UCSD-AML1 (cell line): Measurements from ENCODE around the gene PAIP2B.
"Not testable (repeated sequence)": the region's sequence is repeated elsewhere in the genome, so short reads cannot be mapped to it uniquely, and the experiment has no call there.

Experiments used
- DNase-seq: peaks from one replicate; lab custom pipeline; 2025; ENCODE audit not compliant: unreplicated experiment; lab: John Stamatoyannopoulos, UW

PAIP2B gene

DNA sequence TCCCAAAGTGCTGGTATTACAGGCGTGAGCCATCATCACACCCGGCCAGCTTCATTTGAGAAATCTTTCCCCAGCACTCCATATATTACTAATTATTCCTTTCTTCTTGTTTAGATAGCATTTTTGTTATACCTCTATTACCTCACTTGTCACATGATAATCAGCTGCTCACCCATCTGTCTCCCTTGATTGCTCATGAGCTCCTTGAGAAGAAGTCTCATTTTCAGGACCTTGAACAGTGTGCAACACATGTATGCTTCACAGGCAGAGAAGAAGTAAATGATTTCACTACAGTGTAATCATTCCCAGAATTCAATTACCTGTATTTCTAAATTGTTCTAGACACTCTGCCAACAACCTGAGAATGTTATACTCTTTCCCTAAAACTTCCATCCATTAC, 6.2 kb downstream of the PAIP2B start:
- no peak for DNase-seq

GRCh38 chr2:71216501-71216900, 10.4 kb downstream of the PAIP2B start:
- DNase-seq: no peak

- no peak for DNase-seq
These were observed 11.5 kb downstream of the PAIP2B start for GRCh38 chr2:71215447-71215846.

DNA sequence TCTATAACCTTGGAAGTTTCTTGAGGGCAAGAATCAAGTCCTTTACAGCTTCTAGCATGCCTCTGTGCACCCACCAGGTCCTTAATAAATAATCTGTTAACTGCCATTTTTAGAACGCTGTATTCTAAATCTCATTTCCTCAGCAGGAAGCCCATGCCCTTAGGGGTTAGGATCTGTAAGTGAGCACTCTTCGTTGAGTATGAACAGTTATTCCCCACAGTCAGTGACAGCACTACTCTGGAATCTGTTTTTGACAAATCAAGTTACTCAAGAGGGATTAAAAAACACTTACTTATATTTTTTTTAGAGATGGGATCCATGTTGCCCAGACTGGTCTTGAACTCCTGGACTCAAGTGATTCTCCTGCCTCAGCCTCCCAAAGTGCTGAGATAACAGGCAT, 14.6 kb downstream of the PAIP2B start:
- DNase-seq: no peak

DNA sequence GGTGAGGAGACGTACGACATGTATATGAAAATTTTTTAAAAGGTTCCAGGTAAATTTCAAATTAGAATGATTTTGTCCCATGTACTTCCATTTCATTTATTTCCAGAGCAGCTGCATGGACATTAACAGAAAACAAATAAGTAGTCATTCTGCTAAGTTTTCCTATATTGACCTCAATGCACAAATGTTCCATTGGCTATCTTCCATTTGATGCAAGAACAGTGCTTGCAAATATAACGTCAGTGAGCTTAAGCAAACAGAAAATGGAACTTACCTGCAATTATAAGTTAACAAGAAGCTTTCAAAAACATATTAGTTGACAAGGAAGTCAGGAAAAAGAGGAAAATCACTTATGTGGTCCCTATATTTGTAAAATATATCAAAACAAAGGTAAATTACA, 16.6 kb downstream of the PAIP2B start:
- DNase-seq: no peak

DNA sequence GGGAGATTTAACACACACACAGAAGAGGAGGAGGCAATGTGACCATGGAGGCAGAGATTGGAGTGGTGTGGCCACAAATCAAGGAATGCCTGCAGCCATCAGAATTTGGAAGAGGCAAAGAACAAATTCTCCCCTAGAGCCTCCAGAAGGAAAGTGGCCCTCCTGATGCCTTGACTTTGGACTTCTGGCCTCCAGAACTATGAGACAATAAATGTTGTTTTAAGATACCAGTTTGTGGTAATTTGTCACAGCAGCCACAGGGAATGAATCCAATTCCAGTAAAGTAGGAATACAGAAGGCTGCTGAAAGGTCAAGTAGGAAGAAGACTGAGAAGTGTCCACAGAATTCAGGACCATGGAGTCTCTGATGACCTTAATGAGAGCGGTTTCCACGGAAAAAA, 18.1 kb downstream of the PAIP2B start:
- DNase-seq: no peak

- no peak for DNase-seq
These were observed 19.3 kb downstream of the PAIP2B start for GRCh38 chr2:71207601-71208000.

GRCh38 chr2:71206271-71206670, 20.6 kb downstream of the PAIP2B start:
- DNase-seq: no peak

DNA sequence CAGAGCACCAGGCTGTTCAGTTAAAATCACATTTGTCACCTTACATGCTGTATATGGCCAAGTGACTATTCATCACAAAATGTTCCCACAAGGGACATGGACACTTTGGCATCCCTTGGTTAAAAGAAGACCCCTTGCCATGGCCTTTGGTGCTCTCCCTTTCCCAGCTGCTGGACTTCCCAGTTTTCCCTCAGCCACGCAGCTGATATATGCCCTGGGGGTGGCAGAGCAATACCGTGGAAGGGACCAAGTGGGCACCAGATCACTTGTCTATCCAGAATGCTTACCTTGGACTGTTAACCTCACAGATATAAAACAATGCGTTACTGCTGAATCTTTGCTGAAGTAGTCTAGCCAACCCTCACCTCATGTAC, 35.3 kb downstream of the PAIP2B start:
- no peak for DNase-seq

- DNase-seq: no peak
These were observed 36.0 kb downstream of the PAIP2B start for GRCh38 chr2:71190656-71191569.

DNA sequence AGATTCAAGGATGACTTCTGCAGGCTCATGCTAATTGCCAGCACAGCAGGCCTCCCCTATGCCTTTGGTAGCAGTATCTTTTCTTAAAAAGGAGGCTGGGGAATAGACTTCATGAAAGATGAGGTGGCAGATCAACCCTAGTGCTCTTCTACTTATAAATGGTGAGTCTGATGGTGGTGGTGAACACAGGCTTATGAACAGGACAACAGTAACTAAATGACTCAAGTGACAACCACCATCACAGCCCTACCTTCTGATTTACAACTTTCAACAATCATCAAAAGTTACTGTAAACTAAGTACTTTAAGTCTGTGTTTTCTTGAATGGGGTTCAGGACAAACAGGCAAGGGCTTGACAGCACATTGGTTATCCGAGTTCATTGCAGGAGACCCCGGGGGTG, 39.3 kb downstream of the PAIP2B start:
- no peak for DNase-seq

DNA sequence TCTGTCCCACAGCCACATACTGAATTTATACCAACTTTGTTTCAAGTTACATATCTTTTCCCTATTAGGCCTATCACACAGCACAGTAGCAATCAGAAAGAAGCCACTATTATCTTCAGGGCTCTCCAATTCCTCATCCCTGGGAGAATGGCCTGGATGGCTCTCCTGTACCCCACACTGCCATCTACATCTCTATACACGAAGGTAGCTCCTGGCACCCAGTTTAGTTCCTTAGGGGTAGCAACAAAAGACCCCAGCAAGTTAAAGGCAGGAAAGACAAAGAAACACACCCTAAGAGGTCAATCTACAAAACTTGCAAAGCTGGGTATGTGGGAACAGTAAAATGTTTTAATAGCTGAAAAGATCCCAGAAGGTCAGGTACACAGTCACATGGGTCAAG, 39.9 kb downstream of the PAIP2B start:
- DNase-seq: no peak

GRCh38 chr2:71183306-71184115, 43.4 kb downstream of the PAIP2B start:
- DNase-seq: not testable (repeated sequence)

GRCh38 chr2:71181316-71181715, 45.6 kb downstream of the PAIP2B start:
- DNase-seq: no peak

GRCh38 chr2:71178836-71179235, 48.1 kb downstream of the PAIP2B start:
- DNase-seq: not testable (repeated sequence)

- no peak for DNase-seq
These were observed 52.7 kb downstream of the PAIP2B start for GRCh38 chr2:71174207-71174606.

DNA sequence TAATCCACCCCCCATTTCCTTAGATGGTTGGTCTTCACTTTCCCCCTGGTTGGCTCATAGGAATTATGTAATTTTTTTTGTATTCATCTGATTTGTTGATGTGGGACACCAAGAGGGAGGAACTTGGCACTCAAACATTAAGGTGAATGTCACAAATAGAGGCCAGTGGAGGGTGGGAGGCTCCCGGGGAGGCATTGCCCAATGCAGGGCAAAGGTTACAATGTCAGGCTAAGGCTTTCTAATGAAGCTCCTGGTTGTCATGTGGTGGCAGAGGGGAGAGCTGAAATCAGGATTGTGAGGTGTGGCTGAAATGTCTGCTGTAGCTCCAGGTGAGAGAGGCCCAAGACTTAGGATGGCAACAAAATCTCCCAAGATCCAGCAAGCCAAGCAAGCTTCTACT, 53.8 kb downstream of the PAIP2B start:
- DNase-seq: no peak

DNA sequence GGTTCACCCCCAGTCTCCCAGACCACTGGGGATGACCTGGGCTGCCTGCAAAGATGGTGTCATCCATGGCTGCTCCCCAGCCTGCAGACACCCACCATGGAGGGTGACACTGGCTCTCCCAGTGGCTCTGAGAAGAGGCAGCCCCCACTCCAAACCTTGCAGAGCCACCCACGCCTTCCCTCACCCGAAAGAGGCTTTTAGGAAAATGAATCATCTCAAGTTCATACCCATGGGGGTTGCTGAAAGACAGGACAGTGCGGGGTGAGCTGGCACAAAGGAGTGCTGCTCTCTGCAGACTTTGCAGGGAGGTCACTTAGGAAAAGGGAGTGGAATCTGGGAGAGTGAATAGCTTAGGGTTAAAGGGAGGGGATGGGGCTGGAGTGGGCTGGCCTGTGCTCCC, 60.1 kb downstream of the PAIP2B start:
- DNase-seq: no peak

- DNase-seq: peak; percentile 47
These were observed 69.6 kb downstream of the PAIP2B start for GRCh38 chr2:71157124-71157793.

GRCh38 chr2:71156573-71156972, 70.3 kb downstream of the PAIP2B start:
- no peak for DNase-seq

- DNase-seq: no peak
These were observed 71.1 kb downstream of the PAIP2B start for GRCh38 chr2:71155846-71156245.

- DNase-seq: peak; percentile 35
These were observed 72.1 kb downstream of the PAIP2B start for GRCh38 chr2:71154798-71155197.
